Naive thymus-derived CD4-positive, alpha-beta T cell (primary cell): ENCODE data around the gene RPS6KB1. TPM values are rescaled to one million over a fixed set of nuclear protein-coding genes. Genes with fewer than 3 reads are reported as not detected.

ENCODE experiments used
- ATAC-seq: fragments of 150-1000 bp; cut with Tn5 transposase; 2 replicates; pipeline ENCODE4 v1.10.0; 2021; ENCODE audit warnings: mild to moderate bottlenecking, moderate library complexity
- CTCF ChIA-PET: fragments of 350-600 bp; sonication (Branson Sonifier 250); formaldehyde crosslinking; loops from one replicate; lab custom pipeline; 2021; ENCODE audit warnings: antibody characterized with exemption; lab: Charles Lee
- POLR2A ChIA-PET: fragments of 350-600 bp; sonication (Branson Sonifier 250); formaldehyde crosslinking; loops from one replicate; lab custom pipeline; 2021; ENCODE audit warnings: antibody characterized with exemption, inconsistent platforms; lab: Charles Lee
- DNase-seq, 9 donors: peaks; one replicate each; pipeline versions ENCODE4 v3.0.0 to v3.0.0-alpha.2; 2020 to 2022; ENCODE audit warnings: mixed read lengths in 1 of 9
- H3K27ac ChIP-seq: one replicate; pipeline ENCODE4 v1.7.0; 2013; ENCODE audit warnings: mild to moderate bottlenecking, low read depth, low read length, moderate library complexity
- H3K27me3 ChIP-seq, 2 donors: one replicate each; pipeline ENCODE4 v1.7.0; 2013; ENCODE audit warnings: low read length in 2 of 2, mild to moderate bottlenecking in 2 of 2, moderate library complexity in 2 of 2; ENCODE audit not compliant: control insufficient read depth in 2 of 2, insufficient read depth in 2 of 2
- H3K36me3 ChIP-seq, 3 experiments: 1 replicate in 2 of 3; 2 replicates in 1 of 3; pipeline ENCODE4 v1.7.0; 2013; ENCODE audit warnings: low read length in 3 of 3, mild to moderate bottlenecking in 3 of 3, moderate library complexity in 1 of 3; ENCODE audit not compliant: insufficient read depth in 3 of 3, control insufficient read depth in 2 of 3
- H3K4me1 ChIP-seq, 2 donors: one replicate each; pipeline ENCODE4 v1.7.0; 2013; ENCODE audit warnings: low read length in 2 of 2, mild to moderate bottlenecking in 2 of 2, moderate library complexity in 1 of 2; ENCODE audit not compliant: control insufficient read depth in 2 of 2, insufficient read depth in 2 of 2
- H3K4me3 ChIP-seq: 2 replicates; pipeline ENCODE4 v1.7.0; 2013; ENCODE audit warnings: mild to moderate bottlenecking, low read length
- H3K9me3 ChIP-seq, 3 experiments: 1 replicate in 2 of 3; 2 replicates in 1 of 3; pipeline ENCODE4 v1.7.0; 2013; ENCODE audit warnings: low read length in 3 of 3; ENCODE audit not compliant: control insufficient read depth in 2 of 3
- H3K27ac Mint-ChIP-seq, 9 donors: one replicate each; pipeline ENCODE4 v1.8.0; 2020 to 2022; ENCODE audit warnings: mixed read lengths in 9 of 9, mild to moderate bottlenecking in 8 of 9, moderate library complexity in 5 of 9, inconsistent platforms in 2 of 9
- H3K27me3 Mint-ChIP-seq, 5 donors: one replicate each; pipeline ENCODE4 v1.8.0; 2021 to 2022; ENCODE audit warnings: mixed read lengths in 5 of 5, mild to moderate bottlenecking in 1 of 5
- H3K36me3 Mint-ChIP-seq, 5 donors: one replicate each; pipeline ENCODE4 v1.8.0; 2020 to 2022; ENCODE audit warnings: mixed read lengths in 5 of 5, mild to moderate bottlenecking in 3 of 5, inconsistent platforms in 1 of 5
- H3K4me1 Mint-ChIP-seq, 7 donors: one replicate each; pipeline ENCODE4 v1.8.0; 2020 to 2022; ENCODE audit warnings: mixed read lengths in 7 of 7, mild to moderate bottlenecking in 3 of 7, inconsistent platforms in 1 of 7
- H3K4me3 Mint-ChIP-seq, 10 donors: one replicate each; pipeline ENCODE4 v1.8.0; 2020 to 2022; ENCODE audit warnings: mild to moderate bottlenecking in 10 of 10, mixed read lengths in 10 of 10, moderate library complexity in 6 of 10, inconsistent platforms in 2 of 10
- H3K9me3 Mint-ChIP-seq, 11 donors: one replicate each; pipeline ENCODE4 v1.8.0; 2020 to 2022; ENCODE audit warnings: mixed read lengths in 11 of 11, mild to moderate bottlenecking in 4 of 11, inconsistent platforms in 1 of 11, moderate library complexity in 1 of 11
- intact Hi-C, 2 donors: fragments of 100-400 bp; cut with micrococcal nuclease; formaldehyde crosslinking; loops; one replicate each; pipeline ENCODE4 v1.15.1; 2023
- polyA plus RNA-seq, 2 donors: library from polyadenylated mRNA; unstranded; fragments of 300-500 nt; fragmentation: Illumina TruSeq; gene quantifications; one replicate each; pipeline ENCODE4 v1.2.3, GENCODE V29; 2021
- total RNA-seq, 6 experiments: library from RNA in 5 of 6; stranded (reverse) in 5 of 6; gene quantifications; 1 replicate in 5 of 6; 2 replicates in 1 of 6; pipeline ENCODE4 v1.2.3 and lab custom pipeline; 2021 to 2026

RPS6KB1 gene
- total and polyA plus RNA-seq, 7 experiments from 2014 or later: 27.3 to 107 (median 63.4) TPM

- H3K27me3 Mint-ChIP-seq: no peaks in the 10 kb centered on the region
- Histone ChIP-seq H3K4me1 (no peaks in the 10 kb centered on the region), H3K27ac (no peak overlapping the region), H3K36me3 (peaks cover 4 to 69% (median 9%) of the 10 kb centered on the region in 3 experiments), H3K27me3 (no peaks in the 10 kb centered on the region), H3K9me3 (no peaks in the 10 kb centered on the region), H3K4me3 (no peak overlapping the region)
- H3K9me3 Mint-ChIP-seq: no peaks in the 10 kb centered on the region
- peaks cover 0 to 5% (median 0%) of the 10 kb centered on the region in 7 donors for H3K4me1 Mint-ChIP-seq
- peaks cover 0 to 33% (median 13%) of the 10 kb centered on the region in 5 donors for H3K36me3 Mint-ChIP-seq
- intact Hi-C loops: no loop called here
- POLR2A ChIA-PET: interaction anchor here (1.2 kb wide), 1 partner anchor 9 kb away, joined by 4 read pairs; no protein-coding TSS in a partner anchor
- peak overlapping the region in 4 of 9 donors; percentile 16 to 56 (median 30) for H3K27ac Mint-ChIP-seq
- H3K4me3 Mint-ChIP-seq: no peak overlapping the region
- CTCF ChIA-PET: no interaction called here
- ATAC-seq (no peak), DNase-seq (no peak)
Measured at GRCh38 chr17:59877965-59878364, 15.0 kb upstream of the RPS6KB1 start.

- no peaks in the 10 kb centered on the region for H3K27me3 ChIP-seq
- Mint-ChIP-seq H3K4me3 (no peak overlapping the region), H3K27ac (no peak overlapping the region), H3K4me1 (peaks cover 0 to 5% (median 0%) of the 10 kb centered on the region in 7 donors), H3K36me3 (peaks cover 0 to 33% (median 12%) of the 10 kb centered on the region in 5 donors), H3K27me3 (no peaks in the 10 kb centered on the region), H3K9me3 (no peaks in the 10 kb centered on the region)
- intact Hi-C loops: no loop called here
- ATAC-seq: no peak
- POLR2A ChIA-PET: interaction anchor here (0.6 to 1.2 kb wide), 2 partner anchors 9 to 124 kb away, joined by 3 to 4 read pairs; no protein-coding TSS in a partner anchor
- CTCF ChIA-PET: no interaction called here
- no peaks in the 10 kb centered on the region for H3K9me3 ChIP-seq
- H3K27ac ChIP-seq: no peak overlapping the region
- H3K4me1 ChIP-seq: no peaks in the 10 kb centered on the region
- DNase-seq: no peak
- H3K4me3 ChIP-seq: no peak overlapping the region
- H3K36me3 ChIP-seq: peaks cover 4 to 71% (median 9%) of the 10 kb centered on the region in 3 experiments
Measured at GRCh38 chr17:59878624-59879023, 14.3 kb upstream of the RPS6KB1 start.

DNA sequence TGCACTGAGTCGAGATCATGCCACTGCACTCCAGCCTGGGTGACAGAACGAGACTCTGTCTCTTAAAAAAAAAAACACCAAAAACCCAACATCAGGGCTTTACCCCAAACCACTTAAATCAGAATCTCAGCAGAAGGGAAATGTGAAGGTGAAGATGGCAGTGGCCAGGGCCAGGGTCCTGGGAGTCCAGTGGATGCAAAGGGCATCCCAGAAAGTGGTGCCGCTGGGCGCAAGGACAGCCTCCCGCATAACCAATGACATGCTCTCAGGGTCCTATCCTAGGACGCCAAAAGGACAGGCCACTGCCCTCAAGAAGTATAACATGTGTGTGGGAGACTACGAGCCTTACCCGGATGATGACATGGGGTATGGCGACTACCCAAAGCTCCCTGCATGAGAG is 8.1 kb upstream of the RPS6KB1 start:
- H3K9me3 ChIP-seq: no peaks in the 10 kb centered on the region
- no peaks in the 10 kb centered on the region for H3K27me3 Mint-ChIP-seq
- peaks cover 0 to 67% (median 9%) of the 10 kb centered on the region in 3 experiments for H3K36me3 ChIP-seq
- ChIA-PET POLR2A (interaction anchor here (0.6 kb wide), 1 partner anchor 8 kb away, joined by 3 read pairs; the partner anchor contains the start of genes RPS6KB1 and TUBD1), CTCF (no interaction called here)
- no peak for DNase-seq
- no peak for ATAC-seq
- peaks cover 7 to 26% (median 20%) of the 10 kb centered on the region in 7 donors for H3K4me1 Mint-ChIP-seq
- H3K9me3 Mint-ChIP-seq: no peaks in the 10 kb centered on the region
- H3K27ac Mint-ChIP-seq: peak overlapping the region in 1 of 9 donors; percentile 16
- no peak overlapping the region for H3K4me3 Mint-ChIP-seq
- intact Hi-C loops: no loop called here
- no peaks in the 10 kb centered on the region for H3K27me3 ChIP-seq
- no peak overlapping the region for H3K27ac ChIP-seq
- H3K36me3 Mint-ChIP-seq: peaks cover 4 to 30% (median 14%) of the 10 kb centered on the region in 5 donors
- H3K4me3 ChIP-seq: no peak overlapping the region
- H3K4me1 ChIP-seq: peaks cover 0 to 3% of the 10 kb centered on the region in 2 donors

DNA sequence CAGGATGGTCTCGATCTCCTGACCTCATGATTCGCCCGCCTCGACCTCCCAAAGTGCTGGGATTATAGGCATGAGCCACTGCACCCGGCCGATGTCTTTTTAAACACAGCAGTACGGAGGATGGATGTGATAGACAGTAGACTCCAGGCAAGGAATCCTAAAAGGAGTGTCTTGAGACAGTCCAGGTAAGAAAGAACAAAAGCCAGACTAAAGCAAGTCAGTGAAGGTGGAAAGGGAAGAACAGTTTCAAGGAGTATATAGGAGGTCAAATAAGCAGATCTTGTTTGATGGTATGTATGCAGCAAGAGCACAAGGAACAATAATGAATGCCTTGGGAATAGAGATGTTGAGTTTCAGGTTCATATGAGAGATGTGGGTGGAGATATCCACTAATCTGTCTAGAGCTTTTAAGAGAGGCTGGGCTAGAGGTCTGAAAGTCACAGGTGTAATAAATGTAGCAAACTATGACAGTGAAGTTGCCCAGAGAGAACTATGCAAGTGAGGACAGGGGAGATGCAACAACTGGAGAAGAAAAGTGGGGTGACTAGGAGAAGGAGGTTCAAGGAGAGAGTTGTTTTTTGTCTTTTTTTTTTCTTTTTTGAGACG is 4.7 kb upstream of the RPS6KB1 start:
- Mint-ChIP-seq H3K36me3 (peaks cover 8 to 24% (median 15%) of the 10 kb centered on the region in 5 donors), H3K27ac (peak overlapping the region in 8 of 9 donors; percentile 1 to 87 (median 50)), H3K9me3 (peaks cover 0 to 5% (median 0%) of the 10 kb centered on the region in 11 donors), H3K27me3 (peaks cover 0 to 4% (median 0%) of the 10 kb centered on the region in 5 donors), H3K4me1 (peaks cover 20 to 56% (median 37%) of the 10 kb centered on the region in 7 donors), H3K4me3 (peak overlapping the region in 6 of 10 donors; percentile 5 to 49 (median 33))
- Histone ChIP-seq H3K4me1 (peaks cover 4 to 12% of the 10 kb centered on the region in 2 donors), H3K27me3 (no peaks in the 10 kb centered on the region), H3K36me3 (peaks cover 0 to 54% (median 4%) of the 10 kb centered on the region in 3 experiments), H3K9me3 (no peaks in the 10 kb centered on the region), H3K4me3 (no peak overlapping the region), H3K27ac (no peak overlapping the region)
- DNase-seq (no peak), ATAC-seq (no peak)
- ChIA-PET POLR2A (no interaction called here), CTCF (no interaction called here)
- intact Hi-C loops: no loop called here

GRCh38 chr17:59890720-59891119 is 2.2 kb upstream of the RPS6KB1 start:
- peaks cover 0 to 5% (median 0%) of the 10 kb centered on the region in 11 donors for H3K9me3 Mint-ChIP-seq
- DNase-seq: no peak
- H3K27me3 Mint-ChIP-seq: peaks cover 0 to 4% (median 0%) of the 10 kb centered on the region in 5 donors
- H3K27ac Mint-ChIP-seq: peak overlapping the region; percentile 20 to 100 (median 49)
- Histone ChIP-seq H3K27ac (no peak overlapping the region), H3K9me3 (no peaks in the 10 kb centered on the region), H3K36me3 (peaks cover 0 to 31% (median 0%) of the 10 kb centered on the region in 3 experiments), H3K4me1 (peaks cover 13 to 22% of the 10 kb centered on the region in 2 donors), H3K27me3 (no peaks in the 10 kb centered on the region), H3K4me3 (no peak overlapping the region)
- no peak for ATAC-seq
- H3K4me3 Mint-ChIP-seq: peak overlapping the region; percentile 37 to 100 (median 88)
- H3K4me1 Mint-ChIP-seq: peaks cover 39 to 73% (median 56%) of the 10 kb centered on the region in 7 donors
- intact Hi-C loops: no loop called here
- POLR2A ChIA-PET: no interaction called here
- peaks cover 8 to 21% (median 15%) of the 10 kb centered on the region in 5 donors for H3K36me3 Mint-ChIP-seq
- CTCF ChIA-PET: no interaction called here

GRCh38 chr17:59892251-59892923 is 534 bp upstream of the RPS6KB1 start:
- Mint-ChIP-seq H3K9me3 (peaks cover 0 to 5% (median 0%) of the 10 kb centered on the region in 11 donors), H3K27ac (peak overlapping the region; percentile 98 to 100 (median 100)), H3K27me3 (peaks cover 0 to 4% (median 0%) of the 10 kb centered on the region in 5 donors), H3K4me1 (peaks cover 44 to 81% (median 65%) of the 10 kb centered on the region in 7 donors), H3K4me3 (peak overlapping the region; percentile 97 to 100 (median 99)), H3K36me3 (peaks cover 8 to 17% (median 15%) of the 10 kb centered on the region in 5 donors)
- Histone ChIP-seq H3K27ac (peak overlapping the region; percentile 93), H3K9me3 (no peaks in the 10 kb centered on the region), H3K4me1 (peaks cover 13 to 23% of the 10 kb centered on the region in 2 donors), H3K27me3 (no peaks in the 10 kb centered on the region), H3K4me3 (peak overlapping the region; percentile 74), H3K36me3 (peaks cover 0 to 18% (median 0%) of the 10 kb centered on the region in 3 experiments)
- CTCF ChIA-PET: interaction anchor here (0.7 to 1.2 kb wide), 3 partner anchors 22 to 139 kb away, joined by 3 to 4 read pairs (median 3); no protein-coding TSS in a partner anchor
- no peak for DNase-seq
- POLR2A ChIA-PET: interaction anchor here (0.6 to 3.0 kb wide), 14 partner anchors 9 to 733 kb away, joined by 3 to 20 read pairs (median 4); partner anchors contain the start of gene RNFT1
- intact Hi-C loops: loop anchor here (2.0 kb wide), 7 partner anchors 48 to 1376 kb away; partner anchors contain the start of genes DHX40 (in 1 of the 2), HEATR6 (in 1 of the 2), RNFT1 (in 1 of the 2) and TRIM37 (in 1 of the 2)
- no peak for ATAC-seq
